ENCODE results near the gene CDKN1B. TPM values are rescaled to one million over a fixed set of nuclear protein-coding genes. Genes with fewer than 3 reads are reported as not detected.

Gene CDKN1B
- total RNA-seq, 1 experiment from 2014 or later: 33.1 TPM

DNA sequence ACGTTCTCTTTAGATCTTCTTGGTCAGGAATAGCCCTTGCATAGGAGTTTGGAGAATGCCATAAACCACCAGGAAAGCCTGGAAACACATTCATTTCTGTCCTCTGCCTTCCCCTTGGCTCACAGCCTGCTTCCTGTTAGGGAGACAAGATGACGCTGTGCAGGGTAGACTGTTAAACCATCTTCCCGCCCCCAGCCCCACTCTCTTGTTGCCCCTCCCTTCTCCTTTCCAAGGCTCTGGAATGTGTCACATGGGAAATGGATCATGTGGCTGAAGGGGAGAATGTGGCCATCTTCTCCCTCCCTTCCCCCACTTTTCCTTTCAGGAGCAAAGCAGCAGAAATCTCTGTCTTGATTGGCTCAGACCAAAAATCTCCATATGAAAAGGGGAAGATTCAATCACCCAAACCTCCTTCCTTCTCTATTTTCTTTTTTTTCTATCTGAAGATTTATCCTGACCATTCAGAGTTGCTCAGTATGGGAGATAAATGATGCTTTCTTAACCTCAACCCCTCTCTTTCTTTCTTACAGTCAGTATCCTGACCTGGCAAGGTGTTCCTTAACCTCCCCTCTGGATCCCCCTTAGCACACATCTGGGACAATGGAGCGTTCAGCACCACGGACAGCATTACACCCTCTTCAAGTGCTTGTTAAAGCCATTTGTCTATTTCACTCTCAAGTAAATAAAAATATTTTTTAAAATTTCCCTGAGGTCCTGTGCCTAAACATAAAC is 32.6 kb upstream of the CDKN1B start:
- ChIA-PET POLR2A (no interaction called here), CTCF (no interaction called here), RAD21 (ENCODE audit: low non-redundant PET in 1 of 2, low total read pairs in 2 of 2, uncharacterized antibody in 2 of 2, unreplicated experiment in 2 of 2) (no interaction called here)
- Histone ChIP-seq H4K20me1 (ENCODE audit: insufficient read depth) (no peaks in the 10 kb centered on the region), H3K27me3 (ENCODE audit: insufficient read depth, low read length) (no peaks in the 10 kb centered on the region), H3K4me2 (ENCODE audit: low read length) (no peak overlapping the region), H3K79me2 (ENCODE audit: insufficient read depth, low read length) (no peaks in the 10 kb centered on the region), H3K9me3 (ENCODE audit: control insufficient read depth in 1 of 2, insufficient read depth in 1 of 2, low read depth in 1 of 2, low read length in 2 of 2) (no peaks in the 10 kb centered on the region), H2AFZ (ENCODE audit: low read depth, low read length, poor library complexity, severe bottlenecking) (no peak overlapping the region), H3K4me3 (replicated peaks in 1 of 2; ENCODE audit: low read depth in 1 of 2, low read length in 2 of 2) (no peak overlapping the region), H3K27ac (ENCODE audit: low read depth, low read length) (no peak overlapping the region), H3K9me2 (ENCODE audit: insufficient read depth) (no peaks in the 10 kb centered on the region), H3K9ac (ENCODE audit: low read length) (no peak overlapping the region), H3K4me1 (ENCODE audit: control insufficient read depth in 1 of 2, insufficient read depth in 2 of 2, low read length in 2 of 2) (no peaks in the 10 kb centered on the region), H3K36me3 (ENCODE audit: control insufficient read depth in 1 of 2, insufficient read depth in 2 of 2, low read length in 2 of 2) (no peaks in the 10 kb centered on the region)
- TF ChIP-seq, protein P1, sequence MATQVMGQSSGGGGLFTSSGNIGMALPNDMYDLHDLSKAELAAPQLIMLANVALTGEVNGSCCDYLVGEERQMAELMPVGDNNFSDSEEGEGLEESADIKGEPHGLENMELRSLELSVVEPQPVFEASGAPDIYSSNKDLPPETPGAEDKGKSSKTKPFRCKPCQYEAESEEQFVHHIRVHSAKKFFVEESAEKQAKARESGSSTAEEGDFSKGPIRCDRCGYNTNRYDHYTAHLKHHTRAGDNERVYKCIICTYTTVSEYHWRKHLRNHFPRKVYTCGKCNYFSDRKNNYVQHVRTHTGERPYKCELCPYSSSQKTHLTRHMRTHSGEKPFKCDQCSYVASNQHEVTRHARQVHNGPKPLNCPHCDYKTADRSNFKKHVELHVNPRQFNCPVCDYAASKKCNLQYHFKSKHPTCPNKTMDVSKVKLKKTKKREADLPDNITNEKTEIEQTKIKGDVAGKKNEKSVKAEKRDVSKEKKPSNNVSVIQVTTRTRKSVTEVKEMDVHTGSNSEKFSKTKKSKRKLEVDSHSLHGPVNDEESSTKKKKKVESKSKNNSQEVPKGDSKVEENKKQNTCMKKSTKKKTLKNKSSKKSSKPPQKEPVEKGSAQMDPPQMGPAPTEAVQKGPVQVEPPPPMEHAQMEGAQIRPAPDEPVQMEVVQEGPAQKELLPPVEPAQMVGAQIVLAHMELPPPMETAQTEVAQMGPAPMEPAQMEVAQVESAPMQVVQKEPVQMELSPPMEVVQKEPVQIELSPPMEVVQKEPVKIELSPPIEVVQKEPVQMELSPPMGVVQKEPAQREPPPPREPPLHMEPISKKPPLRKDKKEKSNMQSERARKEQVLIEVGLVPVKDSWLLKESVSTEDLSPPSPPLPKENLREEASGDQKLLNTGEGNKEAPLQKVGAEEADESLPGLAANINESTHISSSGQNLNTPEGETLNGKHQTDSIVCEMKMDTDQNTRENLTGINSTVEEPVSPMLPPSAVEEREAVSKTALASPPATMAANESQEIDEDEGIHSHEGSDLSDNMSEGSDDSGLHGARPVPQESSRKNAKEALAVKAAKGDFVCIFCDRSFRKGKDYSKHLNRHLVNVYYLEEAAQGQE (IDR thresholded peaks at IDR 0.05; ENCODE audit: low read depth): peak; percentile 84
- TF ChIP-seq POLR2AphosphoS5 (IDR thresholded peaks at IDR 0.05; ENCODE audit: low read depth, low read length) (no peak), TCF7L2 (IDR thresholded peaks at IDR 0.05; ENCODE audit: borderline replicate concordance, extremely low read depth, insufficient read depth, insufficient read length) (no peak), CEBPB (IDR thresholded peaks at IDR 0.05; ENCODE audit: low read depth) (no peak), EGR1 (IDR thresholded peaks at IDR 0.05; ENCODE audit: low read depth) (no peak), YY1 (IDR thresholded peaks at IDR 0.05; ENCODE audit: extremely low read depth, insufficient replicate concordance, low read depth, low read length) (no peak)
- TF ChIP-seq, protein P2, sequence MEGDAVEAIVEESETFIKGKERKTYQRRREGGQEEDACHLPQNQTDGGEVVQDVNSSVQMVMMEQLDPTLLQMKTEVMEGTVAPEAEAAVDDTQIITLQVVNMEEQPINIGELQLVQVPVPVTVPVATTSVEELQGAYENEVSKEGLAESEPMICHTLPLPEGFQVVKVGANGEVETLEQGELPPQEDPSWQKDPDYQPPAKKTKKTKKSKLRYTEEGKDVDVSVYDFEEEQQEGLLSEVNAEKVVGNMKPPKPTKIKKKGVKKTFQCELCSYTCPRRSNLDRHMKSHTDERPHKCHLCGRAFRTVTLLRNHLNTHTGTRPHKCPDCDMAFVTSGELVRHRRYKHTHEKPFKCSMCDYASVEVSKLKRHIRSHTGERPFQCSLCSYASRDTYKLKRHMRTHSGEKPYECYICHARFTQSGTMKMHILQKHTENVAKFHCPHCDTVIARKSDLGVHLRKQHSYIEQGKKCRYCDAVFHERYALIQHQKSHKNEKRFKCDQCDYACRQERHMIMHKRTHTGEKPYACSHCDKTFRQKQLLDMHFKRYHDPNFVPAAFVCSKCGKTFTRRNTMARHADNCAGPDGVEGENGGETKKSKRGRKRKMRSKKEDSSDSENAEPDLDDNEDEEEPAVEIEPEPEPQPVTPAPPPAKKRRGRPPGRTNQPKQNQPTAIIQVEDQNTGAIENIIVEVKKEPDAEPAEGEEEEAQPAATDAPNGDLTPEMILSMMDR (IDR thresholded peaks at IDR 0.05 in 2 of 3, conservative IDR thresholded peaks at IDR 0.05 in 1 of 3; ENCODE audit: borderline replicate concordance in 1 of 3, insufficient read depth in 1 of 3, low read depth in 2 of 3, low read length in 2 of 3): no peak
- no peak for DNase-seq (ENCODE audit: low read depth, low spot score)
- intact Hi-C loops (cut with micrococcal nuclease): no loop called here
- BruUV-seq (replicated peaks): no TSS peak
- no peak for ATAC-seq
